ENCODE results near the gene BOD1L2.

GRCh38 chr18:57143265-57143664 lies 3.6 kb upstream of the BOD1L2 start:
- no peak for TF ChIP-seq CTCF (IDR thresholded peaks at IDR 0.05)
- no peak for TF ChIP-seq POLR2A (IDR thresholded peaks at IDR 0.05)
- TF ChIP-seq POLR2AphosphoS5 (IDR thresholded peaks at IDR 0.05): no peak

Measured in transverse colon (tissue), 4 donors.